AG09319 (cell line): Measurements from ENCODE around the gene MUC4.

ENCODE experiments used
- DNase-seq: peaks from one replicate; pipeline ENCODE4 v3.0.0-alpha.2; 2010; ENCODE audit warnings: low read depth; ENCODE audit errors: extremely low read depth
- TF ChIP-seq, protein P1 (sequence below): IDR thresholded peaks from 2 replicates; pipeline ENCODE4 v1.5.1; 2011; ENCODE audit warnings: low read depth, mild to moderate bottlenecking, inconsistent platforms, low read length, moderate library complexity

MUC4 gene

DNA sequence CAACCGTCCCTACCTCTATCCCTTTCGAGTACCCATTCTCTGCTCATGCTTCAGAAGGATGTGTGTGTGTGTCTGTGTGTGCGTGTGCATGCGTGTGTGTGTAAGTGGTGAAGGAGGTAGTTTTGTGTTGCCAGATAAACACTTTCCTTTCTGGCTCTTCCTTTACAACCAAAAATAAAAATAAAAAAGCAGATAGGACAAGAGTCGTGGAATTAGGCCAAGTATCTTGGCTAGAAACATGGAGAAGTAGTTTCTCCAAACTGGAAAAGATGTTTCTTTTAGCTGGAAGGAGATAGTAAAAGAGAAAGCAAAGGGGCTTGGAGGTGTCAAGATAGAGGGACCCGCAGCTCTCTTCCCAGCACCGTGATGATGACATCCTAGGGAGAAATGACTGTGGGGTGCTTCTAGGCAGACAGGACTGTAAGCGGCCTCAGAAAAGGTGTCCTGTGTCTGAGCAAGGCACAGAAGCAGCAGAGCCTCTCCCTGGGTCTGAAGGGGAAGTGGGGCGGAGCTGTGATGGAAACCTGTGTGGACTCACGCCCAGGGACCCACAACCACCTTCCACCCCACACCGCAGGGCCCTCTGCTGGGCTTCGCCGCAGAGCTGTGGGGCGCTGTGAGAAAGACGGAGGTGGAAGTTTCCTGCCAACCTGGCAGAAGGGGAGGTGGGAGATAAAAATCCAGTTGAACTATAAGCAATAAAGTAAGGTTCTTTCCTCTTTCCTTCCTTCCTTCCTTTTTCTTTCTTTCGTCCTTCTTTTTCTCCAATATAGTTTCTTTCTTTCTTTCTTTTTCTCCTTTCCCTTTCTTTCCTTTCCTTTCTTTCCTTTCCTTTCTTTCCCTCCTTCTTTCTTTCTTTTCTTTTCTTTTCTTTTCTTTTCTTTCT, 55.7 kb downstream of the MUC4 start:
- no peak for DNase-seq
- TF ChIP-seq, protein P1, sequence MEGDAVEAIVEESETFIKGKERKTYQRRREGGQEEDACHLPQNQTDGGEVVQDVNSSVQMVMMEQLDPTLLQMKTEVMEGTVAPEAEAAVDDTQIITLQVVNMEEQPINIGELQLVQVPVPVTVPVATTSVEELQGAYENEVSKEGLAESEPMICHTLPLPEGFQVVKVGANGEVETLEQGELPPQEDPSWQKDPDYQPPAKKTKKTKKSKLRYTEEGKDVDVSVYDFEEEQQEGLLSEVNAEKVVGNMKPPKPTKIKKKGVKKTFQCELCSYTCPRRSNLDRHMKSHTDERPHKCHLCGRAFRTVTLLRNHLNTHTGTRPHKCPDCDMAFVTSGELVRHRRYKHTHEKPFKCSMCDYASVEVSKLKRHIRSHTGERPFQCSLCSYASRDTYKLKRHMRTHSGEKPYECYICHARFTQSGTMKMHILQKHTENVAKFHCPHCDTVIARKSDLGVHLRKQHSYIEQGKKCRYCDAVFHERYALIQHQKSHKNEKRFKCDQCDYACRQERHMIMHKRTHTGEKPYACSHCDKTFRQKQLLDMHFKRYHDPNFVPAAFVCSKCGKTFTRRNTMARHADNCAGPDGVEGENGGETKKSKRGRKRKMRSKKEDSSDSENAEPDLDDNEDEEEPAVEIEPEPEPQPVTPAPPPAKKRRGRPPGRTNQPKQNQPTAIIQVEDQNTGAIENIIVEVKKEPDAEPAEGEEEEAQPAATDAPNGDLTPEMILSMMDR: no peak

DNA sequence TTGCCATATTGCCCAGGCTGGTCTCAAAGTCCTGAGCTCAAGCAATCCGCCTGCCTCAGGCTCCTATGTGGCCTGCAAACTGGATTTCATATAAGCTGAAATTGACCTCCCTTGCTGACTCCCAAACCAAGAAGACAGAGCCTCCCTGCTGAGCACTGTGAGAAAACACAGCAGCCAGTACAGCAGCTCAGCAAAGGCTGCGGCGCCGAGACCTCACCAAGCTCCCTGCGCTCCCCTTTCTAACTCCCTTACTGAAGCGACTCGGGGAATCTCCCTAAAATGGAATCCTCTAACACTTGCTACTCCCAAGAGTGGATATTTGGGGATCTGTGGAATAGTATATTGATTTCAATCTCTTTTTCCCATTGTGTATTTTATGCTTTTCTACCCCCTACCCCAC, 56.3 kb downstream of the MUC4 start:
- TF ChIP-seq, protein P1: no peak
- DNase-seq: no peak

DNA sequence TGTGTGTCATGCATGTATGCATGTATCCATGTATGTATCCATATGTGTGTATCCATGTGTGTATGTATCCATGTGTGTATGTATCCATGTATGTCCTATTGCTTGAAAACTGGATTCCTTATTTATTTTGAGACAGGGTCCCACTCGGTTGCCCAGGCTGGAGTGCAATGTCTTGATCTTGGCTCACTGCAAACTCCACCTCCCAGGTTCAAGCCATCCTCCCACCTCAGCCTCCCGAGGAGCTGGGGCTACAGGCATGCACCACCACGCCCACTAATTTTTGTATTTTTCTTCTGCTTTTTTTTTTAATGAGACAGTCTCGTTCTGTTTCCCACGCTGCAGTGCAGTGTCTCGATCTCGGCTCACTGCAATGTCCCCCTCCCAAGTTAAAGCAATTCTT, 56.8 kb downstream of the MUC4 start:
- DNase-seq: no peak
- TF ChIP-seq, protein P1: no peak

DNA sequence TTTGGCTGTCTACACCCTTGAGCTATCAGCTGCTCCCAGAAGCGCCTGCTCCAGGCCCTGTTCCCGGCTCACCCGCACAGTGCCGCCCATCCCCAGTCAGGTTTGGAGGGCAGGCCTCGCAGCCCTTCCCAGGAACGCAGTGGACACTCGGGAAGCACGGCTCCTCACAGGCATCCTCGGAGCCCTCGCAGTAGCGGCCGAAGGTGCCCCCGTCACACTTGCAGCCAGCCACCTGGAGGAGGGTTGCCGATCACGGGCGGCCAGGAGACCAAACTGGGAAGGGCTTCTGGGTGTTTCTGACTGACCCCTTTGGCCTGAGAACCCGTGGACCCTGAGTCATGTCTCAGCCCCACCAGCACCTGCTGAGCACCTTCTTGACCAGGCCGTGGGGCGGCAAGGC, 57.6 kb downstream of the MUC4 start:
- DNase-seq: no peak
- TF ChIP-seq, protein P1: no peak

DNA sequence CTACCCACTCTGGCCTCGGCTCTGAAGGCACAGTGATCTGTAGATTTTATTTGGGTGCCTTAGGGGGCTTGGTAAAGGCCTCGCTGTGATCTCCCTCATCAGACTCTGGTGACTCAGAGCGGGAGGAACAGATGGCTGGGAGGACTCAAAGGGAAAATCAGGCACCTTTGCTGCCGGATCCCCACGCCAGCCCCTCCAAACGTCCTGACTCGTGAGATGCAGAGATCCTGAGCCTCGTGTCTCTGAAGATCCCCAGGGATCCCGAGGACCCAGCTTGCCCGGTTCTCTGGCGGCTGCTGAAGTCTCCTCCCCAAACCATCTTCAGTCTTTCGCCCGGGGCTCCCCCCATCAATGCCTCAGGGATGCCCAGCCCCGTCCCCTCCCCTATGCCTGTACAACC, 58.1 kb downstream of the MUC4 start:
- TF ChIP-seq, protein P1: no peak

DNA sequence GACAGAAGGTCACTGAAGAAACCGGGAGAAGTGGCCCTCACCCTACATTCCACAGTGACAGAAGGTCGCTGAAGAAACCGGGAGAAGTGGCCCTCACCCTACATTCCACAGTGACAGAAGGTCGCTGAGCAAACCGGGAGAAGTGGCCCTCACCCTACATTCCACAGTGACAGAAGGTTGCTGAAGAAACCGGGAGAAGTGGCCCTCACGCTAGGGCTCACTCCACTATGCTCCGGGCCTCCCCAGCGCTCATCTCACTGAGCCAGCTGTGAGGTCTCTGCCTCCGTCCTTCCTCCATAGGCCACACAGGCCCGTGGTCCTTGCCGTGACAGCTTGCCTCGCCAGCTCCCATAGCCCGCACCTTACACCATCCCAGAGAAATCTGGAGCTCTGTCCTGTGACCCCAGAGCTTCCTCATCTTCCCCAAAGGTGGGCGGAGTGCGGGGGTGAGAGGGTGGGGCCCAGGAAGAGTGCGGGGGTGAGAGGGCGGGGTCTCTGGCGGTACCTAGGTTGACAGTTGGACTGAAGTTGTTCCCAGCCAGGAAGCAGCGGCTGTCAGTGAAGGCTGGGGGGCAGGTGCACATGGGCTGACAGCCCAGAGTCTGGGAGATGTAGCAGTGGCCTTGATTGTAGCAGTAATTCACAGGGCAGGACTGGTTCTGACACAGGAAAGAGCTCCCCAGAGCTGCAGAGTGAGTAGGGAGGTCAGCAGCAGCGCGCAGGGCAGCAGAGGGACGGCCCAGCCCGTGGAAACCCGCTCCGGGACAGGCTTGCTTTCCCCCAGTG, 59.0 kb downstream of the MUC4 start:
- DNase-seq: no peak
- TF ChIP-seq, protein P1: no peak

More for the DNA sequence above, 58.1 kb downstream of the MUC4 start:
- no peak for DNase-seq

DNA sequence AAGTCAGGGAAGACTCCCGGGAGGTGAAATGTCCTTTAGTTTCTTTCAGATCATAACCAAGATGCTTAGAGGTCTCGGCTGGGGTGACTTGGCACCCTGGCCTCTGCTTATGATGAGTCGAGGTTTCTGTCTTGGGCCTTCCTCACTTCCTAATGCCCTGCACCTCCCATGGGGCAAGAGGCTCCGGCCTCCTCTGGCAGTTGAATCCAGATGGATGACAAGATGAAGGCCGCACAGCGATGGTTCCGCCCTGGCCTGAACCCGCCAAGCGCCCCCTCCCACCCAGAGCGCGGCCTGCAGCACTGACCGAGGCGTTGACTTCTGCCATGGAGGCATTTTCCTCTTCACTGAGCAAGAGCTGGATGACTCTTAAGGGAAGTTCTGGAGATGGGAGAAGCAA, 59.7 kb downstream of the MUC4 start:
- no peak for DNase-seq
- TF ChIP-seq, protein P1: no peak
